Measurements from ENCODE around the gene GNG10.

Gene GNG10

GRCh38 chr9:111700776-111701175 lies 39.4 kb downstream of the GNG10 start:
- DNase-seq, result no peak
- in situ Hi-C loops (cut with HindIII; ENCODE audit: low pct_ligation_motif_present, low pct_unique_long_range_greater_than_20kb, low sequenced_read_pairs), result no loop called here

- in situ Hi-C loops (cut with HindIII; ENCODE audit: low pct_ligation_motif_present, low pct_unique_long_range_greater_than_20kb, low sequenced_read_pairs), result no loop called here
- no peak for DNase-seq
Observed at GRCh38 chr9:111704503-111704902, 43.1 kb downstream of the GNG10 start.

- in situ Hi-C loops (cut with HindIII; ENCODE audit: low pct_ligation_motif_present, low pct_unique_long_range_greater_than_20kb, low sequenced_read_pairs), result no loop called here
- no peak for DNase-seq
Observed at GRCh38 chr9:111711548-111711947, 50.1 kb downstream of the GNG10 start.

GRCh38 chr9:111712369-111712768 lies 51.0 kb downstream of the GNG10 start:
- in situ Hi-C loops (cut with HindIII; ENCODE audit: low pct_ligation_motif_present, low pct_unique_long_range_greater_than_20kb, low sequenced_read_pairs), result no loop called here

DNA sequence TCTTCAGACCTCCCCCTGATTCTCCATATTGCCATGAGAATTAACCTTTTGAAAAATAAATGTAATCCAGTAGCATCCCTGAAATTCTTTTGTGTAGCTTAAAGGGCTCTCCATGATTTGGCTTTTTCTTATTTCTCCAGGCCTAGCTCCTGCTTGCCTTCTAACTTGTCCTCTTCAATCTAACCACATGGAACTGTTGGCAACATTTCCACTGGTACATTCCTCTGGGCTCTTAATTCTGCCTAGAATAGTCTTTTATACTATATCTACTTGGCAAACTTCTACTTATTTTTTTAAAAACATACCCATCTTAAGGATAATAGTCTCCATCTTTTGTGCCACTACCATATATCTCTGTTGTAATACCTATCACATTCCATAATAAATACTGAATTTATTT lies 54.1 kb downstream of the GNG10 start:
- DNase-seq, result no peak
- in situ Hi-C loops (cut with HindIII; ENCODE audit: low pct_ligation_motif_present, low pct_unique_long_range_greater_than_20kb, low sequenced_read_pairs), result no loop called here

More at GRCh38 chr9:111712369-111712768, 51.0 kb downstream of the GNG10 start:
- DNase-seq, result no peak

DNA sequence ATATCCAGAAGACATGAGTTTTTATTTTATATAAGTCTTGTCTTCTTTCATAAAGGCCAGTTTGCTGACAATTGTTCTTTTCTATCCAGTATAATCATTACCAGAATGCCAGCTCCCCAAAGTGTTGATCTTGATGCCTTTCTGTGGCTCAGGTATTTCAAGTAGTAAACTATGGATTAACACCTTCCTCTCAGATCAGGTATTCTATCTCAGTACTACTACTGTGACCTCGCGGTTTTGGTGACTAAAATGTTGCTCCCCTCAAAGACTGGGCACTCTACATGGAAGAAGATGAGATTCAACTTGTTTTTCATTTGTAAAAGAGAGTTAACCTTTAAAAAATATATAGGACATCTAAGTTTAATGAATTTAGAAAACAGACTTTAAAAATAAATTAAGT lies 58.1 kb downstream of the GNG10 start:
- in situ Hi-C loops (cut with HindIII; ENCODE audit: low pct_ligation_motif_present, low pct_unique_long_range_greater_than_20kb, low sequenced_read_pairs), result no loop called here
- no peak for DNase-seq
